ENCODE data around the gene ANO10. TPM values are rescaled to one million over a fixed set of nuclear protein-coding genes. Genes with fewer than 3 reads are reported as not detected.

The ANO10 gene
- polyA plus RNA-seq, 1 donor = 44.3 TPM

GRCh38 chr3:43418601-43419272, 203.1 kb downstream of the ANO10 start:
- DNase-seq = no peak

- no peak for DNase-seq
Observed at GRCh38 chr3:43417133-43417532, 204.7 kb downstream of the ANO10 start.

- no peak for DNase-seq
Observed at GRCh38 chr3:43415088-43415487, 206.7 kb downstream of the ANO10 start.

GRCh38 chr3:43413676-43414368, 208.0 kb downstream of the ANO10 start:
- DNase-seq = peak; percentile 27

GRCh38 chr3:43411429-43411828, 210.4 kb downstream of the ANO10 start:
- no peak for DNase-seq

- DNase-seq = no peak
Observed at GRCh38 chr3:43410592-43410991, 211.2 kb downstream of the ANO10 start.

- DNase-seq = no peak
Observed at GRCh38 chr3:43409506-43409905, 212.3 kb downstream of the ANO10 start.

GRCh38 chr3:43406643-43407023, 215.2 kb downstream of the ANO10 start:
- DNase-seq = no peak

GRCh38 chr3:43405888-43406642, 215.7 kb downstream of the ANO10 start:
- no peak for DNase-seq

GRCh38 chr3:43400781-43401730, 220.8 kb downstream of the ANO10 start:
- DNase-seq = no peak

- no peak for DNase-seq
Observed at GRCh38 chr3:43400167-43400566, 221.6 kb downstream of the ANO10 start.

GRCh38 chr3:43399034-43399433, 222.8 kb downstream of the ANO10 start:
- DNase-seq = no peak

- no peak for DNase-seq
Observed at GRCh38 chr3:43394041-43394554, 227.7 kb downstream of the ANO10 start.

GRCh38 chr3:43391621-43392020, 230.2 kb downstream of the ANO10 start:
- DNase-seq = no peak

GRCh38 chr3:43390255-43390588, 231.6 kb downstream of the ANO10 start:
- DNase-seq = no peak

- no peak for DNase-seq
Observed at GRCh38 chr3:43389388-43390254, 232.2 kb downstream of the ANO10 start.

GRCh38 chr3:43388915-43389314, 232.9 kb downstream of the ANO10 start:
- no peak for DNase-seq

GRCh38 chr3:43388175-43388574, 233.6 kb downstream of the ANO10 start:
- no peak for DNase-seq

- no peak for DNase-seq
Observed at GRCh38 chr3:43379343-43379742, 242.5 kb downstream of the ANO10 start.

GRCh38 chr3:43378066-43378935, 243.5 kb downstream of the ANO10 start:
- DNase-seq = no peak
